Stimulated activated effector memory CD8-positive, alpha-beta T cell treated with anti-CD3 and anti-CD28 coated beads, Interleukin-12 subunit alpha, Interleukin-12 subunit beta, amount 100 ng/mL, for 72 hours (primary cell): ENCODE data around the gene SPC24.
"Not testable (repeated sequence)": the region's sequence is repeated elsewhere in the genome, so short reads cannot be mapped to it uniquely, and the experiment has no call there.

Source experiments
- ATAC-seq: fragments of 150-1000 bp; cut with Tn5 transposase; 2 replicates; pipeline ENCODE4 v1.10.0; 2021
- DNase-seq, 2 donors: peaks; one replicate each; pipeline ENCODE4 v3.0.0; 2021 to 2022; ENCODE audit warnings: low spot score in 2 of 2
- H3K27ac Mint-ChIP-seq: one replicate; pipeline ENCODE4 v1.8.0; 2022; ENCODE audit warnings: mild to moderate bottlenecking, mixed read lengths
- H3K36me3 Mint-ChIP-seq: one replicate; pipeline ENCODE4 v1.8.0; 2022; ENCODE audit warnings: mild to moderate bottlenecking, mixed read lengths
- H3K4me1 Mint-ChIP-seq: one replicate; pipeline ENCODE4 v1.8.0; 2022; ENCODE audit warnings: mixed read lengths
- H3K4me3 Mint-ChIP-seq: one replicate; pipeline ENCODE4 v1.8.0; 2022; ENCODE audit warnings: mild to moderate bottlenecking, mixed read lengths
- H3K9me3 Mint-ChIP-seq: one replicate; pipeline ENCODE4 v1.8.0; 2022; ENCODE audit warnings: mixed read lengths

SPC24 gene

DNA sequence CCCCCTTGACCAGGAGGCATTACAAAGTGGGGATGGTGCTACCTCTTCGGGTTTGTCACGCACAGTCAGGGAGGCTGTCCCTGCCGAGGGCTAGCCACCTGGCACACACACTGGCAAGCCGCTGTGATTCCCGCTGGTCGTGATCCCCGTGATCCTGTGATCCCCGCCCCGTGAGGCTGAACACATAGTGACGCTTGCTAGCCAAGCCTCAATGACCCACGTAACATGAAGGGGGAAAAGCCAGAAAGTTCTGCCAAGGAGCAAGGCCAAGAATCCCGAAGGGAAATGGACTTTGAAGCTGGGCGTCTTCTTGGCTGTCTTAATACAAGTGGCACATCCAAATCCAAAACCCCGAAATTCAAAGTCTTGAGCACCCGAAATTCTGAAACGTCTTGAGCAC, 52.6 kb downstream of the SPC24 start:
- DNase-seq, result no peak
- ATAC-seq, result no peak
- H3K4me1 Mint-ChIP-seq, result peaks cover 8% of the 10 kb centered on the region
- no peak overlapping the region for H3K27ac Mint-ChIP-seq
- no peak overlapping the region for H3K4me3 Mint-ChIP-seq
- no peaks in the 10 kb centered on the region for H3K9me3 Mint-ChIP-seq
- H3K36me3 Mint-ChIP-seq, result peaks cover 100% of the 10 kb centered on the region

- Mint-ChIP-seq H3K9me3 (no peaks in the 10 kb centered on the region), H3K27ac (no peak overlapping the region), H3K4me1 (peaks cover 15% of the 10 kb centered on the region), H3K4me3 (no peak overlapping the region), H3K36me3 (peaks cover 100% of the 10 kb centered on the region)
- ATAC-seq, result no peak
- no peak for DNase-seq
Measured at GRCh38 chr19:11101057-11101456, 54.5 kb downstream of the SPC24 start.

DNA sequence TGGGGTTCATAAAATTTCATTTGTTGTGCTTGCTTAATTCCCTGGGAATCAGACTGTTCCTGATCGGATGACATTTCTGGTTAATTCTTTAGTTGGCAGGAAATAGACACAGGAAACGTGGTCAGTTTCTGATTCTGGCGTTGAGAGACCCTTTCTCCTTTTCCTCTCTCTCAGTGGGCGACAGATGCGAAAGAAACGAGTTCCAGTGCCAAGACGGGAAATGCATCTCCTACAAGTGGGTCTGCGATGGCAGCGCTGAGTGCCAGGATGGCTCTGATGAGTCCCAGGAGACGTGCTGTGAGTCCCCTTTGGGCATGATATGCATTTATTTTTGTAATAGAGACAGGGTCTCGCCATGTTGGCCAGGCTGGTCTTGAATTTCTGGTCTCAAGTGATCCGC, 55.5 kb downstream of the SPC24 start:
- peak overlapping the region; percentile 26 for H3K27ac Mint-ChIP-seq
- peaks cover 100% of the 10 kb centered on the region for H3K36me3 Mint-ChIP-seq
- peaks cover 22% of the 10 kb centered on the region for H3K4me1 Mint-ChIP-seq
- H3K4me3 Mint-ChIP-seq, result no peak overlapping the region
- ATAC-seq (no peak), DNase-seq (no peak)
- no peaks in the 10 kb centered on the region for H3K9me3 Mint-ChIP-seq

- Mint-ChIP-seq H3K36me3 (peaks cover 100% of the 10 kb centered on the region), H3K9me3 (no peaks in the 10 kb centered on the region), H3K27ac (no peak overlapping the region), H3K4me3 (no peak overlapping the region), H3K4me1 (peaks cover 31% of the 10 kb centered on the region)
- no peak for ATAC-seq
- DNase-seq, result no peak
Measured at GRCh38 chr19:11098861-11099260, 56.7 kb downstream of the SPC24 start.

- no peak overlapping the region for H3K4me3 Mint-ChIP-seq
- no peaks in the 10 kb centered on the region for H3K9me3 Mint-ChIP-seq
- peaks cover 100% of the 10 kb centered on the region for H3K36me3 Mint-ChIP-seq
- peaks cover 36% of the 10 kb centered on the region for H3K4me1 Mint-ChIP-seq
- ATAC-seq, result no peak
- no peak for DNase-seq
- no peak overlapping the region for H3K27ac Mint-ChIP-seq
Measured at GRCh38 chr19:11098327-11098726, 57.3 kb downstream of the SPC24 start.

DNA sequence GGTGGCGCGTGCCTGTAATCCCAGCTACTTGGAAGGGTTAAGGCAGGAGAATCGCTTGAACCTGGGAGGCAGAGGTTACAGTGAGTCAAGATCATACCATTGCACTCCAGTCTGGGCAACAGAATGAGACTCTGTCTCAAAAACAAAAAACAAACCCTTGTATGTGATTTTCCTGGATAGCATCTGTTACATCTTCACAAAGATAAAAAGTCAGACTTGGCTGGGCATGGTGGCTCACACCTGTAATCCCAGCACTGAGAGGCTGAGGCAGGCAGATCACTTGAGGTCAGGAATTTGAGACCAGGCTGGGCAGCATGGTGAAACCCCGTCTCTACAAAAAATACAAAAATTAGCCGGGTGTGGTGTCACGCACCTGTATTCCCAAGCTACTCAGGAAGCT, 58.2 kb downstream of the SPC24 start:
- peaks cover 100% of the 10 kb centered on the region for H3K36me3 Mint-ChIP-seq
- H3K4me3 Mint-ChIP-seq, H3K9me3 Mint-ChIP-seq, ATAC-seq, DNase-seq, H3K27ac Mint-ChIP-seq: not testable (repeated sequence)
- peaks cover 46% of the 10 kb centered on the region for H3K4me1 Mint-ChIP-seq

DNA sequence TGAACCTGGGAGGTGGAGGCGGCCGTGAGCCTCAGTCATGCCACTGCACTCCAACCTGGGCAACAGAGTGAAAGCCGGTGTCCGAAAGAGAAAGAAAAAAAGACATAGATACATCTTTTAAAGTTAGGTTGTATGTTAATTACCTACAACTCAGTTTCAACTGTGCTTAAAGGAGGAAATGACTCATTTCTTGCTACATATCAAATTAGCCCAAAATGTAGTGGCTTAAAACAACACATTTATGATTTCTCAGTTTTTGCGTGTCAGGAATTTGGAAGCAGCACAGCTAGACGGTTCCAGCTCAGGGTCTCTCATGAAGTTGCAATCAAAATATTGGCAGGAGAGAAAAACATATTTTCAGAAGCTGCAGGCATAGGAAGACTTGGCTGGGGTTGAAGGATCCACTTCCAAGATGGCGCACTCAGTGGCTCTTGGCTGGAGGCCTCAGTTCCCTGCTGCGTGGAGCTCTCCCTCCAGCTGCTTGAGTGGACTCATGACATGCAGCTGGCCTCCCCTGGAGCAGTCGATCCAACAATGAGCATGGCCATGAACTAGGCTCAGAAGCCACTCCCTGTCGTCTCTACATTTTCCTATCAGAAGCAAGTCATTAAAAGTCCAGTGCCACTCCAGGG, 59.3 kb downstream of the SPC24 start:
- Mint-ChIP-seq H3K4me3 (peak overlapping the region; percentile 95), H3K4me1 (peaks cover 48% of the 10 kb centered on the region)

More for the DNA sequence above, 59.3 kb downstream of the SPC24 start:
- peak; percentile 57 for ATAC-seq
- H3K36me3 Mint-ChIP-seq, result peaks cover 99% of the 10 kb centered on the region
- peak in 1 of 2 donors; percentile 60 for DNase-seq
- H3K27ac Mint-ChIP-seq, result peak overlapping the region; percentile 70
- H3K9me3 Mint-ChIP-seq, result no peaks in the 10 kb centered on the region
